Adipose tissue (tissue), 3 donors: ENCODE data around the gene DPAGT1. TPM values are rescaled to one million over a fixed set of nuclear protein-coding genes. Genes with fewer than 3 reads are reported as not detected.

ENCODE experiments used
- H3K27ac ChIP-seq: one replicate; pipeline ENCODE4 v1.5.1; 2013; ENCODE audit warnings: low read depth, low read length
- WGBS, 3 donors: extraction: QIAGEN DNeasy Blood & Tissue Kit; methylation state at CpG; one replicate each; pipeline ENCODE4 v1.1.7; 2013; 5-methylcytosine and 5-hydroxymethylcytosine counted together
- polyA plus RNA-seq, 3 donors: library from polyadenylated mRNA; stranded (reverse); fragments of 200-250 nt; gene quantifications; one replicate each; pipeline ENCODE4 v1.2.3, GENCODE V29; 2013
- donor health status: healthy with polysubstance abuse.
- donor health status: Bipolar disorder and iron deficiency.
- donor health status: healthy.

Gene DPAGT1
- polyA plus RNA-seq, 3 donors = 20.0 to 28.9 (median 24.0) TPM

GRCh38 chr11:119117004-119117706, 15.5 kb upstream of the DPAGT1 start:
- no peak overlapping the region for H3K27ac ChIP-seq
- 89 to 94% (median 89%) methylated on average over 3 of the region's 3 CpGs for WGBS, 3 donors

GRCh38 chr11:119116601-119117000, 14.9 kb upstream of the DPAGT1 start:
- H3K27ac ChIP-seq = no peak overlapping the region

DNA sequence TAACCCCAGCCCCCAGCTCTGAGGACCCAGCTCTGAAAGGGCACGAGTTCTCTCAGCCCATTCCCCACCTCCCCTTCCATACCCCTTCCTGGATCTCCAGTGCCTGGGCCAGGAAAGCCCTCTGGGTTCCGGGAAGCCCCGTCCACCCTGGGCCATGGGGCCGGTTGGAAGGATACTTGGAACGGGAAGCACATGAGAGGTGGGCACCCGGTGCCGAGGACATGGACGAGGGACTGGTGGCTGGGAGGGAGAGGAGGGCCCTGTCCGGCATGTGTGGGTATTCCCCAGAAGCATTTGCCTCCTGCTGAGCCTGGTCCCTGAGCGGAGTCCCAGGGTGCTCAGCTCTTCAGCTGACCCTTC, 14.6 kb upstream of the DPAGT1 start:
- H3K27ac ChIP-seq = no peak overlapping the region
- 89 to 94% (median 93%) methylated on average over 10 of the region's 10 CpGs for WGBS, 3 donors

More at GRCh38 chr11:119116601-119117000, 14.9 kb upstream of the DPAGT1 start:
- WGBS, 3 donors = 74 to 84% (median 83%) methylated on average over 5 of the region's 5 CpGs

- 49 to 73% (median 50%) methylated on average over 24 of the region's 24 CpGs for WGBS, 3 donors
- H3K27ac ChIP-seq = no peak overlapping the region
These were observed 14.0 kb upstream of the DPAGT1 start for GRCh38 chr11:119115484-119116234.

GRCh38 chr11:119114351-119114750, 12.7 kb upstream of the DPAGT1 start:
- WGBS, 3 donors = 78 to 95% (median 83%) methylated on average over 5 of the region's 5 CpGs
- no peak overlapping the region for H3K27ac ChIP-seq

DNA sequence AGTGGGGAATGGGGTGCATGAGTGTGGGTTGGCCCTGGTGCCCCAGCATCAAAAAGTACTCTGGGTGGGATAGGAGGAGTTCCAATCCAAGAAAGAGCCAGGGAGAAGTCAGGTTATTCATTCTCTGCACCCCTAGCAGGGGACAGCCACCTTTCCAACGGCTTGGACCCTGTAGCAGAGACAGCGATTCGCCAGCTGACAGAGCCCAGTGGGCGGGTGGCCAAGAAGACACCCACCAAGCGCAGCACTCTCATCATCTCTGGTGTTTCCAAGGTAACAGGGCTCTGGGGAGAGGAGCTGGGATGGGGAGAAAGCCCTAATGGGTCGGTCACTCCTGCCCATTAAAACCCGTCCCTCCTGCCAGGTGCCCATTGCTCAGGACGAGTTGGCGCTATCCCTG, 12.1 kb upstream of the DPAGT1 start:
- no peak overlapping the region for H3K27ac ChIP-seq
- WGBS, 3 donors = 91 to 94% (median 94%) methylated on average over 9 of the region's 9 CpGs

DNA sequence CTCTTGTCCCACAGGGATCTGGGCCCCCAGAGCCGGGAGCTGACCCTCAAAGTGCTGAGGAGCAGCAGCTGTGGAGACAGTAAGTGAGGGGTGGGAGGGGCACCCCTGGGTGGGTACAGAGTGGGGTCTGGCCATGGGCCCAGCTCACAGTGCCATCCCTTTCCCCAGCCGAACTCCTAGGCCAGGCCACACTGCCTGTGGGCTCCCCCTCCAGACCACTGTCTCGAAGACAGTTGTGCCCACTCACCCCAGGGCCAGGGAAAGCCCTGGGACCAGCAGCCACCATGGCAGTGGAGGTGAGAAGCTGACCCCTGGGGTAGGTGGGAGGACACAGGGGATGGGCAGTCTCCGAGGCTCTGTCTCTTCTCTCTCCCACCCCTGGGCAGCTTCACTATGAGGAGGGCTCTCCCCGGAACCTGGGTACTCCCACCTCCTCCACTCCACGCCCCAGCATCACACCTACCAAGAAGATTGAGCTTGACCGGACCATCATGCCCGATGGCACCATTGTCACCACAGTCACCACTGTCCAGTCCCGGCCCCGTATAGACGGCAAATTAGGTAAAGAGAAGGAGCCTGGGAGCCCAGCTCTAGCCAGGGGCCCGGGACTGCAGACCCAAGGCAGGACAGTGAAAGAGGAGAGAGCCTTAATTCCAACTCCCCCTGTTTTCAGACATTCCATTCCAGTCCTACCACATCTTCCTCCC, 10.8 kb upstream of the DPAGT1 start:
- no peak overlapping the region for H3K27ac ChIP-seq
- WGBS, 3 donors = 86 to 93% (median 90%) methylated on average over 12 of the region's 12 CpGs

GRCh38 chr11:119111361-119111925, 9.8 kb upstream of the DPAGT1 start:
- no peak overlapping the region for H3K27ac ChIP-seq
- 91 to 98% (median 95%) methylated on average over 11 of the region's 11 CpGs for WGBS, 3 donors

GRCh38 chr11:119110439-119110838, 8.8 kb upstream of the DPAGT1 start:
- WGBS, 3 donors = 85 to 87% (median 87%) methylated on average over 10 of the region's 10 CpGs
- H3K27ac ChIP-seq = no peak overlapping the region

DNA sequence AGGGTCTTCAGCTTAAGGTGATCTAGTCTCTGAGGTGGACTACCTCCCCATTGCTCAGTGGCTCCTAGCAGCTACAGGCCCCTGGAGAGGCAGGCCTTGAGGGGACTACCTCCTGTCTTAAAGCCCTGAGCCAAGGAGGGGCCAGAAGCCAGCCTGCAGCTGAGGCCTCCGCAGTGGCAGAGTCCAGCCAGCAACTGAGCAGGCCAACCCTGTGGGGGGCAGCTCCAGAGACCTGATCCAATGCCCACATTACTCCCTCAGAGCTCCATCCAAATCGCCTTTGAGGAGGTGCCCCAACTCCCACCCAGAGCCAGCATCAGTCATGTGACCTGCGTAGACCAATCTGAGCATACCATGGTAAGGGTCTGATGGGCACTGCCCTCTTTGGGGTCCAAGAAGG, 8.2 kb upstream of the DPAGT1 start:
- H3K27ac ChIP-seq = no peak overlapping the region
- 81 to 94% (median 92%) methylated on average over 3 of the region's 3 CpGs for WGBS, 3 donors

- no peak overlapping the region for H3K27ac ChIP-seq
- WGBS, 3 donors = 50 to 76% (median 72%) methylated on average over 2 of the region's 2 CpGs
These were observed 7.2 kb upstream of the DPAGT1 start for GRCh38 chr11:119108857-119109221.

GRCh38 chr11:119108146-119108856, 6.6 kb upstream of the DPAGT1 start:
- 14 to 21% (median 15%) methylated on average over 8 of the region's 8 CpGs for WGBS, 3 donors
- no peak overlapping the region for H3K27ac ChIP-seq

- 0 to 1% (median 1%) methylated on average over 50 to 65 of the region's 65 CpGs for WGBS, 3 donors
- H3K27ac ChIP-seq = no peak overlapping the region
These were observed 6.0 kb upstream of the DPAGT1 start for GRCh38 chr11:119107538-119108145.

DNA sequence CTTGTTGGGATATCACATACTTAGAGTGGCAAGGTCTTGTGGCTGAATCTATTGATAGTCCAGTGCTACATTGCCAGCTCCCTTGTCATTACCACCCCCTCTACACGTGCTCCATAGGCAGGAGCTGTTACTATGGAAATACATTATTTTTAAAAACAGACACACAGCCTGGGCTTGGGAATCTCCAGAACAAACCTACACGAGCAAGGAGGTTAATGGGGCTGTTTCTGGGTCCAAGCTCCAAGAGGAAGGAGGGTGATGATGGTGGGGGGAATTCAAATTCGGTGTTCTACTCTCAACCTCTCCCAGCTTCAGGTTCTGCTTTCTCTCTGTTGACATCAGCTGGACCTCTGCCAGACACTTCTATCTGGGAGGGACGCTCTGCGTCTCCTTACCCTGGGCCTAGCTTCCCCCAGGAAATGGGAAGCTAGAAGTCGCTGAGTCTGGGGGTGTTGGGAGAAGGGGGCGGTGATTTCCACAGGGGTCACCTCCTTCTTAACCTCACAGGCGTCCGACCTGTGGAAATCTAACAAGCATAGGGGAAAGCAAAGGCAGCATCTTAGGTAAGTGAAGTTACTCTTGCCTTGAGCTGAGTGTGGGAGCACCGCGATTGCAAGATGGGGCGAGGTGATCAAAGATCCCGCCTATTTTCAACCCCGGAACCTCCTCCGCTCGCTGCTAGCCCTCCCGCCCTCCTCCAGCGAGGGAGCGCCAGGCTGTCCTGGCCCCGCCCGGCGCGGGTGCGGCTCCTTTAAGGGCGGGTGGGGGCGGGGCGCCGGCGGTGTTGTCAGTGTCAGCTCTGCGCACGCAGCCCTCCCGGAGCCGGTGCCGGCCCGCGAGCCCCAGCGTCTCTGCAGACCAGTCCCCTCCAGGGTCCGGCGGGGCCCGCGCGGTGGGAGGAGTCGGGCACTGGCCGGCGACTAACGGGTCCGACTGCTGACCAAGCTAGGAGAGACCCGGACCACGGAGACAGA, 5.2 kb upstream of the DPAGT1 start, which contains the start of gene C2CD2L:
Gene C2CD2L (plus strand): TSS at position 781 of the 974 bp plus-strand sequence. CDS start 398 bp downstream, outside the sequence.
- 1 to 2% (median 1%) methylated on average over 43 to 49 of the region's 49 CpGs for WGBS, 3 donors
- no peak within 1 kb of the TSS for H3K27ac ChIP-seq

DNA sequence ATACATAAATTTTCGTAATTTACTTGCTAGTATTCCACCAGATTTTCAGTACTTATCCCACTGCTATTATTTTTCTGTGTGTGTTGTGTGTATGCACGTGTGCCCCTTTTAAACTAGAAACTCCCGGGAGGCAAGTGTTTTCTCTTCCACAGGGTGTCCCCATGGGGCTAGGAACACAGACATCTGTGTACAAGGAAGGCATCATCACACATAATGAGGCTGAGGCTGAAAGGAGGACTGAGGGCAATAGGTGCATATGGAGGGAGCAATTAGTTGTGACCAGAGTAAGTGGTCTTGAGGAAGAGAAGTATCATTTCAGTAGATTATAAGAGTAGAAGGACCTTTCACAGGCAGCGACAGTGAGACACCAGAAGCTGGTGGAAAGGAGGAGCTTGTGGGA, 2.1 kb upstream of the DPAGT1 start:
- WGBS, 3 donors = 58 to 63% (median 62%) methylated on average over 4 of the region's 4 CpGs
- H3K27ac ChIP-seq = no peak overlapping the region

DNA sequence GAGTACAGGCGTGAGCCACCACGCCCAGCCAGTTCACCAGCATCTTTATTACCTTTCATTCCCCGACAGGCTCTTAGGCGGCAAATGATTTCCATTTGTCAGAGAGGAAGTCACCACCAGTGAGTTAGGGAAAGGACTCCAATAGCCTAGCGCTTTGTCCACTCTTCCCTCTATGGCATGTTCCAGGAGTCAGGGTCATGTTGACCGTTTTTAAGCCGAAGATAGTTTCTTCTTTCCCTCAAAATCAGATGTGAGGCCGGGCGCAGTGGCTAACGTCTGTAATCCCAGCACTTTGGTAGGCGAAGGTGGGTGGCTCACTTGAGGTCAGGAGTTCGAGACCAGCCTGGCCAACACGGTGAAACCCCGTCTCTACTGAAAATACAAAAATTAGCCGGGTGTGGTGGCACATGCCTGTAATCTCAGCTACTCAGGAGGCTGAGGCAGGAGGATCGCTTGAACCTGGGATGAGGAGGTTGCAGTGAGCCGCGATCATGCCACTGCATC, 1.6 kb upstream of the DPAGT1 start:
- 78 to 85% (median 78%) methylated on average over 18 of the region's 18 CpGs for WGBS, 3 donors
- peak overlapping the region; percentile 63 for H3K27ac ChIP-seq
